Type B pancreatic cell (in vitro differentiated cells): Measurements from ENCODE around the gene EXOC3L4. TPM values are rescaled to one million over a fixed set of nuclear protein-coding genes. Genes with fewer than 3 reads are reported as not detected.
"Not testable (repeated sequence)": the region's sequence is repeated elsewhere in the genome, so short reads cannot be mapped to it uniquely, and the experiment has no call there.

Source experiments
- DNase-seq: peaks from one replicate; pipeline ENCODE4 v3.0.0; 2021; ENCODE audit warnings: mixed read lengths; ENCODE audit not compliant: unreplicated experiment; ENCODE audit errors: extremely low spot score
- H3K27ac Mint-ChIP-seq: 2 replicates; pipeline ENCODE4 v1.8.0; 2021; ENCODE audit warnings: mild to moderate bottlenecking, mixed read lengths
- H3K27me3 Mint-ChIP-seq: 2 replicates; pipeline ENCODE4 v1.8.0; 2021; ENCODE audit warnings: mixed read lengths
- H3K36me3 Mint-ChIP-seq: 2 replicates; pipeline ENCODE4 v1.8.0; 2021; ENCODE audit warnings: mixed read lengths
- H3K4me1 Mint-ChIP-seq: one replicate; pipeline ENCODE4 v1.8.0; 2021; ENCODE audit warnings: mixed read lengths; ENCODE audit not compliant: unreplicated experiment
- H3K4me3 Mint-ChIP-seq: 2 replicates; pipeline ENCODE4 v1.8.0; 2021; ENCODE audit warnings: mild to moderate bottlenecking, mixed read lengths
- H3K9me3 Mint-ChIP-seq: 2 replicates; pipeline ENCODE4 v1.8.0; 2021; ENCODE audit warnings: mixed read lengths
- total RNA-seq: library from RNA; stranded (reverse); gene quantifications from 2 replicates; pipeline ENCODE4 v1.2.1, GENCODE V29; 2021; ENCODE audit warnings: low replicate concordance
- TF ChIP-seq, protein P1 (sequence below): fragments of 200-600 bp; sonication (generic); conservative IDR thresholded peaks from 2 replicates; pipeline ENCODE4 v1.5.0; 2021; ENCODE audit warnings: antibody characterized with exemption, mild to moderate bottlenecking

Gene EXOC3L4
- total RNA-seq, 1 donor from 2014 or later = 4.0 TPM

DNA sequence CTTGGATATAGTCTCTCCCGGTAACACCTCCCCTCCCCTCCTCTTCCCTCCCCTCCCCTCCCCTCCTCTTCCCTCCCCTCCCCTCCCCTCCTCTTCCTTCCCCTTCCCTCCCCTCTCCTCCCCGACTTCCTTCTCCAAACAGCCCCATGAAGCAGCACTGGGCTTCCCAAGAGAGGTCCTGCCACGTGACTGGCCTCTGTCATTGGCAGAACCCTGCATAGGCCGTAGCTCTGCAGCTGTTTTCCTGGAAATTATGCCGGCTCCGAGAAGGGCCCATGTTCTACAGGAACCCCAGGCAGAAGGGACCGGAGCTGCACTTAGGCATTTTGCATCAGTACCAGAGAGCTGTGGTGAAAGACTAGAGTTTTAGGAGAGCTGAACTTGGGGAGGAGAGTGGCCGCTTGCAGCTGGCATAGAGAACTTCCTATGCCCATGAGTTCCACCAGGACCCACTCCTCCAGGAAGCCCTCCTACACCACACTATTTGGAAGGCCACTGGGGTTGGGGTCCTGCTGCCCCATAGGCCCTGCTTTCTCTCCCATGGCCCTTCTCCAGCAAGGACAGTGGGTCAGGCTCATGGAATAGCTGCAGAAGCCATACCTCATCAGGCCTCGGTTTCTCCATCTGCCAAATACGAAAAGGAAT, 23.6 kb downstream of the EXOC3L4 start:
- TF ChIP-seq, protein P1, sequence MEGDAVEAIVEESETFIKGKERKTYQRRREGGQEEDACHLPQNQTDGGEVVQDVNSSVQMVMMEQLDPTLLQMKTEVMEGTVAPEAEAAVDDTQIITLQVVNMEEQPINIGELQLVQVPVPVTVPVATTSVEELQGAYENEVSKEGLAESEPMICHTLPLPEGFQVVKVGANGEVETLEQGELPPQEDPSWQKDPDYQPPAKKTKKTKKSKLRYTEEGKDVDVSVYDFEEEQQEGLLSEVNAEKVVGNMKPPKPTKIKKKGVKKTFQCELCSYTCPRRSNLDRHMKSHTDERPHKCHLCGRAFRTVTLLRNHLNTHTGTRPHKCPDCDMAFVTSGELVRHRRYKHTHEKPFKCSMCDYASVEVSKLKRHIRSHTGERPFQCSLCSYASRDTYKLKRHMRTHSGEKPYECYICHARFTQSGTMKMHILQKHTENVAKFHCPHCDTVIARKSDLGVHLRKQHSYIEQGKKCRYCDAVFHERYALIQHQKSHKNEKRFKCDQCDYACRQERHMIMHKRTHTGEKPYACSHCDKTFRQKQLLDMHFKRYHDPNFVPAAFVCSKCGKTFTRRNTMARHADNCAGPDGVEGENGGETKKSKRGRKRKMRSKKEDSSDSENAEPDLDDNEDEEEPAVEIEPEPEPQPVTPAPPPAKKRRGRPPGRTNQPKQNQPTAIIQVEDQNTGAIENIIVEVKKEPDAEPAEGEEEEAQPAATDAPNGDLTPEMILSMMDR = no peak
- H3K4me3 Mint-ChIP-seq = no peak overlapping the region
- H3K4me1 Mint-ChIP-seq = peaks cover 13% of the 10 kb centered on the region
- peaks cover 3% of the 10 kb centered on the region for H3K27me3 Mint-ChIP-seq
- no peak overlapping the region for H3K27ac Mint-ChIP-seq
- no peaks in the 10 kb centered on the region for H3K36me3 Mint-ChIP-seq
- DNase-seq = no peak
- no peaks in the 10 kb centered on the region for H3K9me3 Mint-ChIP-seq

DNA sequence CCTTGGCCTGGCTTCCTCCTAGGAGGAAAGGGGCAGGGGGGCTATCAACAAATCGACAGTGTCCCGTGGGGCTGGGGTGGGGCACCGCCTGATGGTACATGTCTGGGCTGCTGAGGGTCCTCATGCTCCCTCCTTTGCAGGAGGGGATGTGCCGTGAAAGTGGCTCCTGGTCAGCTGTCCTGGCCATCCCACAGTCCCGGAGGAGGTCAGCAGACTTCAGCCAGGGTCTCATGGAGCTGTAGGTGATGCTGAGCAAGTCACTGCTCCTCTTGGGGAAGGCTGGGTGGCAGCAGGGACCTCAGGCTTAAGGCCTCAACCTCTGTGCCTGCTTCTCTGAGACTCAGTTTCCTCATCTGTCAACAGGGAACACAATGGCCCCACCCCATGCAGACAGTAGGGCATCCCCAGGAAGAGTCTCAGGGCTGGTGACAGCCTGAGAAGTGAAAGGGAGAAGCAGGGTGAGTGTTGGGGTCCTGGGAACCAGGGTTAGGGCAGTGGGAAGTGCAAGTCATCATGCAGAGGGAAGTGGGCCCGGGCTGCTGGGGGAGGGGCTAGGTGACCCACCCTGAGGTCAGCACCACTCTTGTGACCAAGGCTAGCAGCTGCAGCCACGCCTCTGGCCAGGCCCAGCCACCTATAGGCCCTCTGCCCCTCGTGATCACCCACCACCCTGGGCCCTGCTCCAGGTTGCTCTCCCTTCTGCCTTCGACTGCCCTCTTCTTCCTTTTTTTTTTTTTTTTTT, 24.3 kb downstream of the EXOC3L4 start:
- Mint-ChIP-seq H3K9me3 (no peaks in the 10 kb centered on the region), H3K27me3 (peaks cover 3% of the 10 kb centered on the region), H3K4me3 (no peak overlapping the region), H3K4me1 (peaks cover 13% of the 10 kb centered on the region), H3K27ac (no peak overlapping the region), H3K36me3 (no peaks in the 10 kb centered on the region)
- DNase-seq = no peak
- TF ChIP-seq, protein P1 = no peak

DNA sequence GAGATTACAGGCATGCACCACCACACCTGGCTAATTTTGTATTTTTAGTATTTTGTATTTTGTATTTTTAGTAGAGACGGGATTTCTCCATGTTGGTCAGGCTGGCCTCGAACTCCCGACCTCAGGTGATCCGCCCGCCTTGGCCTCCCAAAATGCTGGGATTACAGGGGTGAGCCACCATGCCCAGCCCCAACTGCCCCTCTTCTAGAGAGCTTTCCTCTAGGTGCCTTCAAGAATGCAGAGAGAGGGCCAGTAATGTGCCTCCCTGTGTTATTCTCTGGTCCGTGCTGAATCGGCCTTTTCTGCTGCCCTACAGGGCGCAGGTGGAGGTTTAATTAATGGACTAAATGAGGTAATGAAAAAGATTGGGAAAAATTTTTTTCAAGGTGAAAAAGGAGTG, 25.0 kb downstream of the EXOC3L4 start:
- H3K36me3 Mint-ChIP-seq, H3K27ac Mint-ChIP-seq, H3K27me3 Mint-ChIP-seq, DNase-seq, H3K9me3 Mint-ChIP-seq, H3K4me3 Mint-ChIP-seq: not testable (repeated sequence)
- peaks cover 13% of the 10 kb centered on the region for H3K4me1 Mint-ChIP-seq

DNA sequence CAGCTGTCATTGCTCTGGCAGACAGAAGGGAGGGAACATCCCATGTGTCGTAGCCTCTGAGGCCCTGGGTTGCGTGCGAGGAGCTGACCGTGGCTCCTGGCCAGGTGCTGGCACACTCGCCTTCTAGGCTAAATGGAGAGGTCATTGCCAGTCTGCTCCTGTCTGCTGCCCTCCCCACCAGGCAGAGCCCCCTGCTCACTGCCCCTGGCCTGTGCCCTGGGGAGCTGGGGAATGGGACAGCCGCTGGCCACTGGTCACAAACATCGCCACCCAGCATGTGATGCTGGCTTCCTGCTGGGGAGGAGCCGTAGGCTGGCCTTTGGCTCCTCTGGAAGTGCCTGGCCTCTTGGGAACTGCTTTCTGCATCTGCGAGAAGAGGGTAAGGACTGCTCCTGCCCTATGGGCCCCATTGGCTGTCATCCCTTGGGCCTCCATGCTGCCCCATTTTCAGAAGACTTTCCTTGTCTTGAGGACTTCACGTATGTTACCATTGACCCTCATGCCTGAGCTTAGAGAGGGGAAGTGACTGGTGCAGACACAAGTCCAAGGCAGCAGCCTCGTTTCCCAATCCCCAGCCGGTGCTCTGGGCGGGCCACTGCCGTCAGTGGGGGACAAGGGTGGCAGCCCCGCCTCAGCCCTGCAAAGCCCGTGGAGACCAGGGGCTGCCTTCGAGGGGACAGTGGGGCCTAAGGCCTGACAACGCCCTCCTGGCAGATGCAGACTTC, 26.8 kb downstream of the EXOC3L4 start:
- Mint-ChIP-seq H3K9me3 (no peaks in the 10 kb centered on the region), H3K27ac (no peak overlapping the region), H3K36me3 (no peaks in the 10 kb centered on the region), H3K27me3 (peaks cover 15% of the 10 kb centered on the region), H3K4me3 (peak overlapping the region; percentile 67), H3K4me1 (peaks cover 12% of the 10 kb centered on the region)
- TF ChIP-seq, protein P1 = no peak
- DNase-seq = no peak

DNA sequence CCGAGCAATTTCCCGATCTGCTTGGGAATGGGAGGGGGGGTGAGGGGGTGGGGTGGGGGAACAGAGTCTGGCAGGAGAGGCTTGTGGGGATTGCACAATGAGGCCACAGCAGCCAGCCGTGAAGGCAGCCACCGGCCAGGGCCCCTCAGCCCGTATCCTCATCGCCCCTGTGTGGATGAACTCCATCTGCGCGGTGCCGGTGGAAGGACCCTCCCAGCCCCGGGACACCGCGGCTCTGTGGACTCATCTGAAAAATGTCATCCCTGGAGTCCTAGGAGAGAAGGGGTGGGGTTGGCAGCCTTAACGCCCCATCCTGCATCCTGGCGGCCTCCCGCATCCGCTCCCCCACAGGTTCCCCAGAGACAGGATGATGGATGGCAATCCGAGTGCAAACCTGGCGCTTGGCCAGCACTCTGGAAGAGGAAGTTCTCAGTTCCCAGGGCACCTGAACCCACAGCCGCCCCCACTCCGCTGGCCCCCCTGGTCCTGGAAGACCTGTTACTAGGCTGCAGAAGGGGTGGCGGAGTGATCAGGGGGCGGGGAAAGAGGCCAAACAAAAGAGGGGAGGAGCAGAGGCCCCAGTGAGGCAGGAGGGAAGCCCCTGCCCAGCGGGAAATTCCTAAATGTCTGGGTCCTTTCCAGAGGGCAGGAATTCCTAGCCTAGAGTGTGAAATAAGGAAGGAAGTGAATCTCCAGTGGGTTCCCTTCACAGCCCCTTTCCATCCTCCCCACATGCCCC, 27.5 kb downstream of the EXOC3L4 start:
- H3K27me3 Mint-ChIP-seq = peaks cover 16% of the 10 kb centered on the region
- H3K9me3 Mint-ChIP-seq = no peaks in the 10 kb centered on the region
- peak; percentile 91 for DNase-seq
- TF ChIP-seq, protein P1 = no peak
- H3K4me3 Mint-ChIP-seq = peak overlapping the region; percentile 76
- peak overlapping the region; percentile 67 for H3K27ac Mint-ChIP-seq
- no peaks in the 10 kb centered on the region for H3K36me3 Mint-ChIP-seq
- peaks cover 14% of the 10 kb centered on the region for H3K4me1 Mint-ChIP-seq
